SU-DHL-6 (cell line): ENCODE measurements around the gene PRKCA.

Experiments
- H2AFZ ChIP-seq: fragments of 200-600 bp; sonication (generic); 2 replicates; pipeline ENCODE4 v1.6.1; 2014; ENCODE audit warnings: low read depth, mild to moderate bottlenecking, moderate library complexity, mixed read lengths, antibody characterized with exemption, low read length; ENCODE audit not compliant: severe bottlenecking
- H3F3A ChIP-seq: fragments of 200-600 bp; shearing (Covaris generic); 2 replicates; pipeline ENCODE4 v1.6.0; 2016; ENCODE audit warnings: antibody characterized with exemption, mild to moderate bottlenecking; ENCODE audit not compliant: insufficient read depth
- H3K27ac ChIP-seq: fragments of 200-600 bp; sonication (generic); 2 replicates; pipeline ENCODE4 v1.5.1; 2016; ENCODE audit warnings: low read depth, mild to moderate bottlenecking, low read length, moderate library complexity, mixed read lengths
- H3K27me3 ChIP-seq: fragments of 200-600 bp; sonication (generic), shearing (Covaris generic); 2 replicates; pipeline ENCODE4 v1.6.0; 2014; ENCODE audit warnings: mild to moderate bottlenecking, low read length
- H3K36me3 ChIP-seq: fragments of 200-600 bp; sonication (generic); 2 replicates; pipeline ENCODE4 v1.6.1; 2014; ENCODE audit warnings: mild to moderate bottlenecking, low read length, mixed read lengths
- H3K4me2 ChIP-seq: fragments of 300-600, 200-600 bp; shearing (Covaris generic), sonication (generic); 2 replicates; pipeline ENCODE4 v1.6.0; 2014; ENCODE audit warnings: low read length, low read depth, mild to moderate bottlenecking; ENCODE audit not compliant: poor library complexity, severe bottlenecking
- H3K4me3 ChIP-seq: fragments of 200-600 bp; sonication (generic); 2 replicates; pipeline ENCODE4 v1.5.1; 2014; ENCODE audit warnings: antibody characterized with exemption, low read length, mild to moderate bottlenecking, mixed read lengths; ENCODE audit not compliant: insufficient read depth, poor library complexity, severe bottlenecking
- H3K79me2 ChIP-seq: fragments of 200-600 bp; sonication (generic); 2 replicates; pipeline ENCODE4 v1.6.1; 2014; ENCODE audit warnings: mild to moderate bottlenecking, low read length, moderate library complexity; ENCODE audit not compliant: insufficient read depth
- H3K9ac ChIP-seq: fragments of 200-600 bp; sonication (generic); 2 replicates; pipeline ENCODE4 v1.7.0; 2014; ENCODE audit warnings: mild to moderate bottlenecking, low read length
- H3K9me2 ChIP-seq: fragments of 200-600 bp; sonication (generic); replicated peaks from 2 replicates; pipeline ENCODE4 v1.6.1; 2014; ENCODE audit warnings: low read length; ENCODE audit not compliant: insufficient read depth
- H3K9me3 ChIP-seq: fragments of 200-600 bp; sonication (generic); 2 replicates; pipeline ENCODE4 v1.6.1; 2014; ENCODE audit warnings: low read length, mixed read lengths; ENCODE audit not compliant: insufficient read depth
- H4K20me1 ChIP-seq: fragments of 200-600 bp; sonication (generic); 2 replicates; pipeline ENCODE4 v1.6.1; 2014; ENCODE audit warnings: low read depth, mild to moderate bottlenecking, antibody characterized with exemption, low read length, moderate library complexity, mixed read lengths
- EZH2phosphoT487 ChIP-seq: fragments of 200-600 bp; sonication (generic), shearing (Covaris generic); conservative IDR thresholded peaks from 2 replicates; pipeline ENCODE4 v1.6.1; 2018; ENCODE audit warnings: mild to moderate bottlenecking, antibody characterized with exemption, low read length, moderate library complexity, mixed read lengths
- TF ChIP-seq, protein P1 (sequence below): fragments of 200-600 bp; sonication (generic); IDR thresholded peaks from one replicate; pipeline ENCODE4 v1.5.1; 2017; ENCODE audit warnings: antibody characterized with exemption, mild to moderate bottlenecking, low read length, moderate library complexity; ENCODE audit not compliant: insufficient read depth, poor library complexity, severe bottlenecking

PRKCA gene

DNA sequence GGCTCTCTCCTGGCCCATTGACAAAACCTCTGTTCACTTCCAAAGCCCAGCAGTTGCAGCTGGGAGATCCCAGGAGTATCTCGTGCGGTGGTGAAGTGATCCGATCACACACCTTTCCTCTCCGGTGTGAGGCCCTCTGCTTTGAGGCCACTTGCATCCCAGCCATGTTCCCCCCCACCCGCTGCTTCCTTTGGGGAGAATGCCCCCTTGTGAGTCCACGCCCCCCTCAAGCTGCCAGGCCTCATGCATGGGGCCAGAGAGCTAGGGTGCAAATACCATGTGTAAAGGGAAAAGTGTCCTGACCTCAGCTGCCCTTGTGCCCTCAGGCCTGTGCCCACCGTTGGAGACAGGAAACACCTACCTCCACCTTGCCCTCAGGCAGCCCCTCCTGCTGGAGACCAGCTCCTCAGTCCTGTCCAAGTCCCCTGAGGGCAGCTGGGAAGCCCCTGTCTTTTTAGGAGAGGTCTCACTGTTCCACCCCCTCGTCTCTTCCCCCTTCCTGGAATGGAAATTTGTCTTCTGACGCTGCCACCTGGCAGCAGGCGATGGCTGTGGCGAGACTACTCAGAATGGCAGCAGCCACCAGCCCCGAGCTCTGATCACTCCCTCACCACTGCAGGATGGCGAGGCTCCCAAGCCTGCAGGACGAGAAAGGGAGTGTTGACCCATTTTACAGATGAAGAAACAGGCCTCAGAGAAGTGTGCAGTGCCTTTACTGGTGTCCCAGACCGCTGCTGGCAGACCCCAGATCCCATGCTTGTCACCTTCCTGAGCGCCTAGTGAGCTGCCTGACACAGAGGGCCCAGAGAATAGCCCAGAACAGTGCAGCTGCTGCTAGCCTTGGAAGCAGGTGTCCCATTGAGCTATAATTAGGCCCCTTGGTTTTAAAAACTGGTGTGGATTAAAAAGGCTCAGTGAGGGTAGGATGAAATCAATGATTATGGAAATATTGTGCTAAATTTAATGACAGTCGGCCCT, 411.9 kb downstream of the PRKCA start:
- H3K27ac ChIP-seq = peak overlapping the region; percentile 73
- H3K27me3 ChIP-seq = no peaks in the 10 kb centered on the region
- H4K20me1 ChIP-seq = no peaks in the 10 kb centered on the region
- TF ChIP-seq EZH2phosphoT487 = no peak
- TF ChIP-seq, protein P1, sequence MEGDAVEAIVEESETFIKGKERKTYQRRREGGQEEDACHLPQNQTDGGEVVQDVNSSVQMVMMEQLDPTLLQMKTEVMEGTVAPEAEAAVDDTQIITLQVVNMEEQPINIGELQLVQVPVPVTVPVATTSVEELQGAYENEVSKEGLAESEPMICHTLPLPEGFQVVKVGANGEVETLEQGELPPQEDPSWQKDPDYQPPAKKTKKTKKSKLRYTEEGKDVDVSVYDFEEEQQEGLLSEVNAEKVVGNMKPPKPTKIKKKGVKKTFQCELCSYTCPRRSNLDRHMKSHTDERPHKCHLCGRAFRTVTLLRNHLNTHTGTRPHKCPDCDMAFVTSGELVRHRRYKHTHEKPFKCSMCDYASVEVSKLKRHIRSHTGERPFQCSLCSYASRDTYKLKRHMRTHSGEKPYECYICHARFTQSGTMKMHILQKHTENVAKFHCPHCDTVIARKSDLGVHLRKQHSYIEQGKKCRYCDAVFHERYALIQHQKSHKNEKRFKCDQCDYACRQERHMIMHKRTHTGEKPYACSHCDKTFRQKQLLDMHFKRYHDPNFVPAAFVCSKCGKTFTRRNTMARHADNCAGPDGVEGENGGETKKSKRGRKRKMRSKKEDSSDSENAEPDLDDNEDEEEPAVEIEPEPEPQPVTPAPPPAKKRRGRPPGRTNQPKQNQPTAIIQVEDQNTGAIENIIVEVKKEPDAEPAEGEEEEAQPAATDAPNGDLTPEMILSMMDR = no peak
- no peak overlapping the region for H2AFZ ChIP-seq
- no peaks in the 10 kb centered on the region for H3F3A ChIP-seq
- no peaks in the 10 kb centered on the region for H3K9me3 ChIP-seq
- peak overlapping the region; percentile 4; the same call in 1 of the 2 replicates for H3K9ac ChIP-seq
- H3K79me2 ChIP-seq = no peaks in the 10 kb centered on the region
- no peaks in the 10 kb centered on the region for H3K36me3 ChIP-seq
- no peak overlapping the region for H3K4me3 ChIP-seq
- H3K4me2 ChIP-seq = peak overlapping the region; percentile 24
- H3K9me2 ChIP-seq = no peaks in the 10 kb centered on the region

DNA sequence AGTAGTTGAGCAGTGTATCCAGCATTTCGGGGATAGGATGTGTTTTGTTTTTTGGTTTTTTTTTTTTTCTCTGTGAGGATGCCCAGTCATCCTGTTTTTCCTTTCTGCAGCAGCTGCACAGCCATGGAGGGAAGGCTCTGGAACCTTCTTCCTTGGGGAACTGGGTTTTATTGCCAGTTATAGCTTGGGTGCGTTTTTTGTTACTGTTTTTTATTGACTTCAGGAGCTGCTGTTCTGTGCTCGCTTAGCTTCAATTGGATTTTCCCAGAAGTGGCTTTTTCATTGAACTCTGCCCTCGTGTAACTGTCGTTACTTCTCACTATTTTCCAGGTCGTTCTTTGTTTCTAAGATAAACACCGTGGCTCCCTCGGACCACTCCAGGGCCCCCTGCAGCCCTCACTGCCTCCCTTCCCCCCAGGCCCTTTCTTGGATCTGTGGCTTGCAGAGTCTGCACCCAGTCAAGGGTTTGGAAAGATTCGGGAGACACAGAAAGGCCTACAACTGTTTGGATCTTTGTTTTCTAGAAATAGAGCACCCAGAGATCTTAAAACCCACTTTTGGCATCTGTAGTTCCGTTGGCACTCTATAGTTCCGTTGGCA, 412.8 kb downstream of the PRKCA start:
- Histone ChIP-seq H4K20me1 (no peaks in the 10 kb centered on the region), H3K4me3 (no peak overlapping the region), H3K4me2 (no peak overlapping the region), H3F3A (no peaks in the 10 kb centered on the region), H2AFZ (no peak overlapping the region), H3K9ac (no peak overlapping the region), H3K36me3 (no peaks in the 10 kb centered on the region), H3K27ac (peak overlapping the region; percentile 73; the same call in 1 of the 2 replicates), H3K27me3 (no peaks in the 10 kb centered on the region), H3K9me2 (no peaks in the 10 kb centered on the region), H3K79me2 (no peaks in the 10 kb centered on the region), H3K9me3 (no peaks in the 10 kb centered on the region)
- TF ChIP-seq, protein P1 = no peak
- no peak for TF ChIP-seq EZH2phosphoT487

DNA sequence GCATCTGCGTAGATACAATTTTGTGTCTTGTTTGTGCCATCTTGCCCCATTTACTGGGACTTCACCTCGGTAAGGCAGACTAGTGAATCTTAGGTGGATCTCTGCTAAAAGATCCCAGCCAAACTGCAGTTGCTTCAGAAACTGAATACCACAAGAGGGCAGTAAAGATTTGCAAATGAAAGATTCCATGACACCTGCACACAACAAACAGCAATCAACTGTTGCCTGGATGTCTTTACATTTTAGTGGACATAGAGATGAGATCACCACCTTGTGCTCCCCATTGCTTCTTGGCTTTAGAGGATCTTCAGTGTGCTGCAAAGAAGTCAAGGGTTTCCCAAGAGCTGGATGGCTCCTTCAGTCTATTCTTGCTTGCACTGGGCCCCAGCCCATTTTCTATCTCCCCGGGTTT, 413.3 kb downstream of the PRKCA start:
- Histone ChIP-seq H2AFZ (no peak overlapping the region), H3K36me3 (no peaks in the 10 kb centered on the region), H3K9ac (no peak overlapping the region), H3K27ac (no peak overlapping the region), H3K9me3 (no peaks in the 10 kb centered on the region), H3K4me3 (no peak overlapping the region), H3K9me2 (no peaks in the 10 kb centered on the region), H3K27me3 (no peaks in the 10 kb centered on the region), H3F3A (no peaks in the 10 kb centered on the region), H4K20me1 (no peaks in the 10 kb centered on the region), H3K79me2 (no peaks in the 10 kb centered on the region), H3K4me2 (no peak overlapping the region)
- TF ChIP-seq, protein P1 = peak; percentile 45
- TF ChIP-seq EZH2phosphoT487 = no peak
